HK-2 (cell line): ENCODE results near the gene COL18A1.

Experiments used
- DNase-seq: peaks from one replicate; pipeline ENCODE4 v3.0.0-alpha.2; 2018; ENCODE audit not compliant: unreplicated experiment

Gene COL18A1

GRCh38 chr21:45546636-45547544, 141.9 kb downstream of the COL18A1 start:
- no peak for DNase-seq

- no peak for DNase-seq
Measured at GRCh38 chr21:45547545-45547900, 142.6 kb downstream of the COL18A1 start.

- no peak for DNase-seq
Measured at GRCh38 chr21:45548711-45549491, 143.9 kb downstream of the COL18A1 start.

GRCh38 chr21:45549626-45550463, 144.9 kb downstream of the COL18A1 start:
- DNase-seq, result no peak

- DNase-seq, result no peak
Measured at GRCh38 chr21:45550522-45551210, 145.7 kb downstream of the COL18A1 start.

GRCh38 chr21:45551316-45551715, 146.4 kb downstream of the COL18A1 start:
- no peak for DNase-seq

- no peak for DNase-seq
Measured at GRCh38 chr21:45551783-45552695, 147.1 kb downstream of the COL18A1 start.

GRCh38 chr21:45552696-45553391, 147.9 kb downstream of the COL18A1 start:
- no peak for DNase-seq

GRCh38 chr21:45554477-45555175, 149.7 kb downstream of the COL18A1 start:
- peak; percentile 77 for DNase-seq

- no peak for DNase-seq
Measured at GRCh38 chr21:45555251-45555556, 150.2 kb downstream of the COL18A1 start.

- DNase-seq, result peak; percentile 71
Measured at GRCh38 chr21:45555557-45556301, 150.8 kb downstream of the COL18A1 start.

GRCh38 chr21:45556302-45556644, 151.3 kb downstream of the COL18A1 start:
- DNase-seq, result no peak

GRCh38 chr21:45556645-45557615, 152.0 kb downstream of the COL18A1 start:
- peak; percentile 22 for DNase-seq

GRCh38 chr21:45557616-45558043, 152.7 kb downstream of the COL18A1 start:
- no peak for DNase-seq

GRCh38 chr21:45558044-45558721, 153.2 kb downstream of the COL18A1 start:
- no peak for DNase-seq

GRCh38 chr21:45559216-45560105, 154.5 kb downstream of the COL18A1 start:
- DNase-seq, result no peak
